Measurements from ENCODE around the gene MOBP.

Gene MOBP

DNA sequence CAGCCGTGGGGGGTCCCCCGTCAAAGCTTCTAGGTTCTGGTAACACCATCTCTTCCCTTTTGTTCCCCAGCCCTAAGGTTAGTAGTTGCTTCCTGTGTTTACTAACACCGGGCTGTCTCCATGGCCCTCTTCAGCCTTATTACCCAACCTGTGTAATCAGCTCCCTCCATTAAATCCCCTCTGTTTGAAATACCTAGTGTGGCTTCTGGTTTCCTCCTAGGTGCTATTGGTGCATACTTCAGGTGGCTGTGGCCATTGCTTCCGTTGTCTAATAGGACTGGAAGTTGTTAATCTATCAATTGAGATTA is 35.3 kb downstream of the MOBP start:
- Histone ChIP-seq H4K20me1 (ENCODE audit: insufficient read depth, low read length) (no peaks in the 10 kb centered on the region), H2AFZ (ENCODE audit: low read length) (no peak overlapping the region), H3K4me1 (ENCODE audit: insufficient read depth, low read length, severe bottlenecking) (no peaks in the 10 kb centered on the region), H3K4me2 (ENCODE audit: low read length) (no peak overlapping the region), H3K9me3 (ENCODE audit: low read length) (no peaks in the 10 kb centered on the region), H3K27me3 (ENCODE audit: insufficient read depth, low read length) (no peaks in the 10 kb centered on the region), H3K9me2 (ENCODE audit: low read depth, low read length) (no peaks in the 10 kb centered on the region), H3F3A (ENCODE audit: insufficient read depth, low read length) (no peaks in the 10 kb centered on the region), H3K79me2 (ENCODE audit: insufficient read depth, low read length) (no peaks in the 10 kb centered on the region), H3K9ac (ENCODE audit: low read length) (no peak overlapping the region), H3K4me3 (ENCODE audit: low read depth, low read length, poor library complexity, severe bottlenecking) (no peak overlapping the region), H3K27ac (ENCODE audit: low read depth, low read length, poor library complexity, severe bottlenecking) (no peak overlapping the region), H3K36me3 (ENCODE audit: insufficient read depth, low read length) (no peaks in the 10 kb centered on the region)
- TF ChIP-seq, protein P1, sequence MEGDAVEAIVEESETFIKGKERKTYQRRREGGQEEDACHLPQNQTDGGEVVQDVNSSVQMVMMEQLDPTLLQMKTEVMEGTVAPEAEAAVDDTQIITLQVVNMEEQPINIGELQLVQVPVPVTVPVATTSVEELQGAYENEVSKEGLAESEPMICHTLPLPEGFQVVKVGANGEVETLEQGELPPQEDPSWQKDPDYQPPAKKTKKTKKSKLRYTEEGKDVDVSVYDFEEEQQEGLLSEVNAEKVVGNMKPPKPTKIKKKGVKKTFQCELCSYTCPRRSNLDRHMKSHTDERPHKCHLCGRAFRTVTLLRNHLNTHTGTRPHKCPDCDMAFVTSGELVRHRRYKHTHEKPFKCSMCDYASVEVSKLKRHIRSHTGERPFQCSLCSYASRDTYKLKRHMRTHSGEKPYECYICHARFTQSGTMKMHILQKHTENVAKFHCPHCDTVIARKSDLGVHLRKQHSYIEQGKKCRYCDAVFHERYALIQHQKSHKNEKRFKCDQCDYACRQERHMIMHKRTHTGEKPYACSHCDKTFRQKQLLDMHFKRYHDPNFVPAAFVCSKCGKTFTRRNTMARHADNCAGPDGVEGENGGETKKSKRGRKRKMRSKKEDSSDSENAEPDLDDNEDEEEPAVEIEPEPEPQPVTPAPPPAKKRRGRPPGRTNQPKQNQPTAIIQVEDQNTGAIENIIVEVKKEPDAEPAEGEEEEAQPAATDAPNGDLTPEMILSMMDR (IDR thresholded peaks at IDR 0.05; ENCODE audit: low read length): no peak
- TF ChIP-seq EZH2 (IDR thresholded peaks at IDR 0.05; ENCODE audit: borderline replicate concordance, low read length): no peak

DNA sequence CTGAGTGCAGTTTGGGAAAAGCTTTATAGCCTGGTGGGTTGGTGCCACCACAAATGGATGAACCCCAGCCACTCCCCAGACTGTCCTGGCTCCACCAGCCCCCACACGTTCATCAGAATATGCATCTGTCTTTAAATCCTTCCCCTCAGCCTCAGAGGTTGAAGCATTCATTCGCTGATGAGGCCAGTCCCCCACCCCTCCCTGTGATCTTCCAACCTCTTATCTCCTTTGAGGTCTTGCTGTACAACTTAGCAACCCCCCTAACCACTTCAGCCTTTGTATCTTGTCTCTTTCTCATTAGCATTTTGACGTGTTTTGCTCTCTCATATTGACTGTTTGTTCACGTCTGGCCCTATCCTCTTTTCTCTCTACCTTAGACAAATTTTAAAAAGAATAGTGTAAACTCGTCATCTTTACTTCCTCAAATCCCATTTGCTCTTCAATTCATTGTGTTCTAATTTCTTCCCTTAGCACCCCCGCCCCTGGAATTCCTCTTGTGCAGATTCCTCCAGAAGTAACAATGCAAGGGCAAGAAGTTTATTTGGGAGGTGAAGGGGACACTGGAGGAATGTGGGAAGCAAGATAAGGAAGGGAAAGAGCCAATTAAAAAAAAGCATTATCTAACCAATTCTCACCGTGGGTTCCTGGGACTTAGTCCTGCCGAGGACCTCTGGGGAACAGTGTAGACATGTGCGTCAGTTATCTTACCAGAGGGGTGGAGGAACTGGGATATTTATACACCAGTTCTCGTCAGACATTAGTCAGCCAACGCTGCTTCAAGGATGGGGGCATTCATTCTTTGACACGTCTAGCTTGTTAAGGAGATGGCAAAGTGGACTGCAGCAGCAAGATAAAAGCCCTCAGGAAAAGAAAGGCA is 38.6 kb downstream of the MOBP start:
- Histone ChIP-seq H3F3A (ENCODE audit: insufficient read depth, low read length) (no peaks in the 10 kb centered on the region), H3K9me2 (ENCODE audit: low read depth, low read length) (no peaks in the 10 kb centered on the region), H3K4me3 (ENCODE audit: low read depth, low read length, poor library complexity, severe bottlenecking) (no peak overlapping the region), H3K9me3 (ENCODE audit: low read length) (no peaks in the 10 kb centered on the region), H4K20me1 (ENCODE audit: insufficient read depth, low read length) (no peaks in the 10 kb centered on the region), H3K27me3 (ENCODE audit: insufficient read depth, low read length) (no peaks in the 10 kb centered on the region), H2AFZ (ENCODE audit: low read length) (no peak overlapping the region), H3K4me2 (ENCODE audit: low read length) (no peak overlapping the region), H3K9ac (ENCODE audit: low read length) (no peak overlapping the region), H3K27ac (ENCODE audit: low read depth, low read length, poor library complexity, severe bottlenecking) (no peak overlapping the region), H3K79me2 (ENCODE audit: insufficient read depth, low read length) (no peaks in the 10 kb centered on the region), H3K4me1 (ENCODE audit: insufficient read depth, low read length, severe bottlenecking) (no peaks in the 10 kb centered on the region), H3K36me3 (ENCODE audit: insufficient read depth, low read length) (no peaks in the 10 kb centered on the region)
- no peak for TF ChIP-seq EZH2 (IDR thresholded peaks at IDR 0.05; ENCODE audit: borderline replicate concordance, low read length)
- TF ChIP-seq, protein P1 (IDR thresholded peaks at IDR 0.05; ENCODE audit: low read length): no peak

DNA sequence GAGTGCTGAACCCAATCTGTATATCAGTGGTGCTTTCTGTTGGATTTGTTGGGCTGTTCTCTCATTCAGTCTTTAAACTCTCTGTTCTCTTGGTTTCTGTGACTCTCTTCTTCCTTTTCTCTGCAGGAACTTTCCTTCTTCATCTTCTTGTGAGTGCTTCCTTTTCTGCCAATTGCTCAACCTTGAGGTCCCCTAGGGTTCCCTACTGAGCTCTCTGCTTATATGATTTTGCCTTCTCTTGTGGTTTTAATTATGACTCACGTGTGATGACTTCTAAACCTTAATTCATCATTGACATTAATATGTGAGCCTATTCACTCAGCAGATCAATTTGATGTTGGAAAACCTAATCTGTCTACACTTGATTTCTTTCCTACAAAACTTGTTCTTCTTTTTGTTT is 39.4 kb downstream of the MOBP start:
- no peak overlapping the region for H3K9ac ChIP-seq (ENCODE audit: low read length)
- no peak overlapping the region for H3K4me2 ChIP-seq (ENCODE audit: low read length)

More for the DNA sequence above, 39.4 kb downstream of the MOBP start:
- H3K27me3 ChIP-seq (ENCODE audit: insufficient read depth, low read length): no peaks in the 10 kb centered on the region
- TF ChIP-seq EZH2 (IDR thresholded peaks at IDR 0.05; ENCODE audit: borderline replicate concordance, low read length): no peak
- TF ChIP-seq, protein P1 (IDR thresholded peaks at IDR 0.05; ENCODE audit: low read length): no peak
- no peaks in the 10 kb centered on the region for H3K79me2 ChIP-seq (ENCODE audit: insufficient read depth, low read length)
- H2AFZ ChIP-seq (ENCODE audit: low read length): no peak overlapping the region
- H3K36me3 ChIP-seq (ENCODE audit: insufficient read depth, low read length): no peaks in the 10 kb centered on the region
- H3K4me1 ChIP-seq (ENCODE audit: insufficient read depth, low read length, severe bottlenecking): no peaks in the 10 kb centered on the region
- H3F3A ChIP-seq (ENCODE audit: insufficient read depth, low read length): no peaks in the 10 kb centered on the region
- H3K27ac ChIP-seq (ENCODE audit: low read depth, low read length, poor library complexity, severe bottlenecking): no peak overlapping the region
- H4K20me1 ChIP-seq (ENCODE audit: insufficient read depth, low read length): no peaks in the 10 kb centered on the region
- no peaks in the 10 kb centered on the region for H3K9me3 ChIP-seq (ENCODE audit: low read length)
- no peaks in the 10 kb centered on the region for H3K9me2 ChIP-seq (ENCODE audit: low read depth, low read length)
- H3K4me3 ChIP-seq (ENCODE audit: low read depth, low read length, poor library complexity, severe bottlenecking): no peak overlapping the region
